Measurements from ENCODE around the gene PCSK6. TPM values are rescaled to one million over a fixed set of nuclear protein-coding genes. Genes with fewer than 3 reads are reported as not detected.

The PCSK6 gene
- total RNA-seq, 4 donors from 2014 or later = 4.0 to 28.6 (median 17.5) TPM

DNA sequence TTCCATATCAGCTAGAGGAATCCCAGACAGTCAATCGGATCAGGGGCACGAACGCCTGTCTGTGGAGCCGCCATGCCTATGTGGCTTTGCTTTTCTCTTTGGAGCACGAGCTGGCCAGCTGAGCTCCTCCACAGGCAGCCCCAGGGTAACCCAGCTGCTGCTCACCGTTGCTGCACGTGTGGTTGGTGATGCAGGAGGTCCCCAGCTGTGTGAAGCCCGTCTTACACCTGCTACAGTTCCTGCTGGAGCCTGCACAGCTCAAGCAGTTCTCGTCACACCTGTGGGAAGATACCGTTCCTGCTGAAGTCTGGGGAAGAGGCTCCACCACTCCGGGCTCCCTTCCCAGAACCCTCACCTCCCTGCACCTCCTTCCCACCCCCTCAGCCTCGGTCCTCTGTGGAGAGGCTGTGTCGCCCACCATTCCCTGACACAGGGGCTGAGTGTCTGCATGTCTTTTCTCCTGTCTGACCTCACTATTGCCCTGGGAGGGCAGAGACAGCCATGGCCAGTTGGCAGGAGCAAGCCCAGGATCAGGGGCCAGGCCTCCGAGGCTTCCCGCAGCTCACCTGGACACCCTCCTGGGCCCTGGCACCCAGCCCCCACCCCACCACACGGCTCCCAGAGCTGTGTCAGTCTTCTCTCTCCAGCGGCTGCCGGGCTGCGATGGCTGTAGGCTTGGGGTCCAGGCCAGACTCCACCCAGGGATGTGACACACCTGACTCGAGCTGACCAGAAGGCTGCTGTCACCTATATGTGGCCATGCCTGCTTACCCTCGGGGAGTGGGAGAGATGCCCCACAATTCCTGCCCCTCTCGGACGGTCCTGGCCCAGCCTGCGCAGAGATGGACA is 182.2 kb downstream of the PCSK6 start:
- H3K36me3 ChIP-seq = no peaks in the 10 kb centered on the region
- intact Hi-C loops (cut with DNase I) = no loop called here
- WGBS, 2 donors = 74 to 76% methylated on average over 19 to 22 of the region's 24 CpGs
- TF ChIP-seq, protein P1, sequence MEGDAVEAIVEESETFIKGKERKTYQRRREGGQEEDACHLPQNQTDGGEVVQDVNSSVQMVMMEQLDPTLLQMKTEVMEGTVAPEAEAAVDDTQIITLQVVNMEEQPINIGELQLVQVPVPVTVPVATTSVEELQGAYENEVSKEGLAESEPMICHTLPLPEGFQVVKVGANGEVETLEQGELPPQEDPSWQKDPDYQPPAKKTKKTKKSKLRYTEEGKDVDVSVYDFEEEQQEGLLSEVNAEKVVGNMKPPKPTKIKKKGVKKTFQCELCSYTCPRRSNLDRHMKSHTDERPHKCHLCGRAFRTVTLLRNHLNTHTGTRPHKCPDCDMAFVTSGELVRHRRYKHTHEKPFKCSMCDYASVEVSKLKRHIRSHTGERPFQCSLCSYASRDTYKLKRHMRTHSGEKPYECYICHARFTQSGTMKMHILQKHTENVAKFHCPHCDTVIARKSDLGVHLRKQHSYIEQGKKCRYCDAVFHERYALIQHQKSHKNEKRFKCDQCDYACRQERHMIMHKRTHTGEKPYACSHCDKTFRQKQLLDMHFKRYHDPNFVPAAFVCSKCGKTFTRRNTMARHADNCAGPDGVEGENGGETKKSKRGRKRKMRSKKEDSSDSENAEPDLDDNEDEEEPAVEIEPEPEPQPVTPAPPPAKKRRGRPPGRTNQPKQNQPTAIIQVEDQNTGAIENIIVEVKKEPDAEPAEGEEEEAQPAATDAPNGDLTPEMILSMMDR (IDR thresholded peaks at IDR 0.05) = no peak
- no peak for TF ChIP-seq POLR2A (IDR thresholded peaks at IDR 0.05)
- H3K9me3 ChIP-seq = no peaks in the 10 kb centered on the region
- no peak overlapping the region for H3K4me3 ChIP-seq (replicated peaks in 1 of 3)
- H3K4me1 ChIP-seq = no peaks in the 10 kb centered on the region
- no peak overlapping the region for H3K27ac ChIP-seq
- no peaks in the 10 kb centered on the region for H3K27me3 ChIP-seq
- DNase-seq = no peak

DNA sequence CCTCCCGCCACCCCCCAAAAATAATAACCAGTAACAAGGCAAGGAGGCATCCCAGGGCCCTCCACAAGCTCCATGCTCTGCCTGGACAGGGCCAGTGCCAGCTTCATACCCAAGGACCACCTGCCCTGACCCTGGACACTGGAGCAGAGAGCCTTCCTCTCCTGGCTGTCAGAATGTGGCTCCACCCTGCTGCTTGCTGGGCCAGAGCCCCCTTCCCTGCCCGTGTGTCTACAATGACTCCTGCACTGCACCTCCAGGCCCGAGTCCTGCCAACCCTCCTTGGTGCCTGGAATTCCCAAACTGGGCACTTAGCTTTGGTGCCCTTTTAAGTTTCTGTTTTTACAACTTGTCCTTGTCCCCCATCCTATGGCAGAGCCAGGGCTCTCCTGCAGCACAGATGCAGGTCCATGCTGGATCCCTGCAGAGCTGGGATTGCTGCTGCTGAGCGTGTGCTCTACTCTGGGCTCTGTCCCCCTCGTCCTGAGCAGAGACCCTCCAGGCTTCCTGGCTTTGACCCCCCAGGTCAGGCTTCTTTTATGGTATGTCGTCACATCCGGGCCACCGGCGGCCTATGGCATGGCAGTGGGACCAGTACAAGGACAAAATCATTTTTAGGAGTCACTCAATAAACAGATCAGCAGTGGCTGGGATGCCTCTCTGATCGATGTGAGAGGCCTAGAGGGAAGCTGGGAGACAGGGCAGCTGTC is 183.0 kb downstream of the PCSK6 start:
- no peak for DNase-seq
- no peaks in the 10 kb centered on the region for H3K27me3 ChIP-seq
- 81 to 89% methylated on average over 10 of the region's 10 CpGs for WGBS, 2 donors
- H3K36me3 ChIP-seq = no peaks in the 10 kb centered on the region
- H3K27ac ChIP-seq = no peak overlapping the region
- TF ChIP-seq POLR2A (IDR thresholded peaks at IDR 0.05) = no peak
- TF ChIP-seq, protein P1 (IDR thresholded peaks at IDR 0.05) = no peak
- H3K4me3 ChIP-seq (replicated peaks in 1 of 3) = no peak overlapping the region
- no peaks in the 10 kb centered on the region for H3K4me1 ChIP-seq
- no peaks in the 10 kb centered on the region for H3K9me3 ChIP-seq
- intact Hi-C loops (cut with DNase I) = no loop called here

DNA sequence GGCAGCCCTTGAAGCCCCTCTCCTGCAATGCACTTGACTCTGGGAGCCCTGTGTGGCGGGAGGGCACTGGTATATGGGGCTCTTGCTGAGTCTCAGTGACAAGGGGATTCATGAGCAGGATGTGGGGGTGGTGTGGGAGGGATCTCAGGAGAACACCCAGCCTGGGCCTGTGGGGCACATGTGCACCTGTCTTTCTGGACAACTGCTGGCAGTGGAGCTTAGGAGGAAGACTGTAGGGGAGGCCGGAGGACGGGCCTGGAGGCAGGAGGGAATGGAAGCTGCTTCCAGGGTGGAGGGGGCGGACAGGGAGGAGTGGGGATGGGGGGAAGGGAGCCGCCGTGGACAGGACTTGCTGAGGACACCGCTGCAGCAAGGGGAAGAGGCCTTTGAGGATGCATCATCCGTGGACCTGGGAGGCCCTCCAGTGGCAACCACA is 183.7 kb downstream of the PCSK6 start:
- 83 to 87% methylated on average over 8 of the region's 8 CpGs for WGBS, 2 donors
- Histone ChIP-seq H3K4me3 (replicated peaks in 1 of 3) (no peak overlapping the region), H3K36me3 (no peaks in the 10 kb centered on the region), H3K27me3 (no peaks in the 10 kb centered on the region), H3K9me3 (no peaks in the 10 kb centered on the region), H3K4me1 (no peaks in the 10 kb centered on the region), H3K27ac (no peak overlapping the region)
- intact Hi-C loops (cut with DNase I) = no loop called here
- DNase-seq = no peak
- TF ChIP-seq POLR2A (IDR thresholded peaks at IDR 0.05) = no peak
- TF ChIP-seq, protein P1 (IDR thresholded peaks at IDR 0.05) = no peak

DNA sequence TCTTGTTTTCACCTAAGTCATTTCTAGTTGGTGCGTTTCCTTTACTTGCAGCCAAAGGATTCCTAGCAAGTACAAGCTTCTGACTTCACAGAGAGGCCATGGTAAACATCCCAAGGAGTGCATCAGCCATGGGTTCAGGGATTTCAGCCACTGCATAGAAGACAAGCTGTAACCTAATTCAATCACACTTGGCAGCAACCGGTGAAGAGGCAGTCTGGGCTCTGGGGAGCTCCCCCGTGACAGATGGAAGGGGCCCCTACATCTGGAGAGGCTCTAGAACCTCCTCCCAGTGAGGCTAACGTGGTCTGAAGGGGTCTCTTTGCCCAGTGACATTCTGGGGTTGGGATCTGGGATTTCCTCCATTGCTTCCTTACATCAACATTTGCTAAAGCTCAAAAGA is 186.1 kb downstream of the PCSK6 start:
- Histone ChIP-seq H3K4me3 (replicated peaks in 1 of 3) (no peak overlapping the region), H3K36me3 (no peaks in the 10 kb centered on the region), H3K27me3 (no peaks in the 10 kb centered on the region), H3K9me3 (no peaks in the 10 kb centered on the region), H3K27ac (no peak overlapping the region), H3K4me1 (no peaks in the 10 kb centered on the region)
- 64 to 83% methylated on average over 4 of the region's 4 CpGs for WGBS, 2 donors
- no peak for DNase-seq
- intact Hi-C loops (cut with DNase I) = loop anchor here (5.0 kb wide), 1 partner anchor 334 kb away; no protein-coding TSS in a partner anchor
- TF ChIP-seq POLR2A (IDR thresholded peaks at IDR 0.05) = no peak
- TF ChIP-seq, protein P1 (IDR thresholded peaks at IDR 0.05) = no peak
